H9 (cell line): ENCODE data around the gene MC1R. TPM values are rescaled to one million over a fixed set of nuclear protein-coding genes. Genes with fewer than 3 reads are reported as not detected.

Source experiments
- DNase-seq: peaks from one replicate; pipeline ENCODE4 v3.0.0-alpha.2; 2017
- H2AFZ ChIP-seq: one replicate; pipeline ENCODE4 v1.6.1; 2013; ENCODE audit warnings: mild to moderate bottlenecking, low read length, control low read depth, moderate library complexity
- H2AK5ac ChIP-seq: 2 replicates; pipeline ENCODE4 v1.6.1; 2013; ENCODE audit warnings: low read length, control low read depth, mixed read lengths; ENCODE audit not compliant: insufficient read length
- H2BK120ac ChIP-seq: one replicate; pipeline ENCODE4 v1.6.1; 2013; ENCODE audit warnings: low read depth, mild to moderate bottlenecking, low read length, control low read depth, inconsistent platforms; ENCODE audit not compliant: poor library complexity, severe bottlenecking
- H2BK12ac ChIP-seq: 2 replicates; pipeline ENCODE4 v1.6.1; 2013; ENCODE audit warnings: low read length, control low read depth, mixed read lengths, low read depth; ENCODE audit not compliant: insufficient read length
- H2BK15ac ChIP-seq: 2 replicates; pipeline ENCODE4 v1.6.1; 2013; ENCODE audit warnings: low read depth, low read length, control low read depth
- H2BK20ac ChIP-seq: one replicate; pipeline ENCODE4 v1.6.1; 2013; ENCODE audit warnings: low read depth, mild to moderate bottlenecking, low read length, control low read depth, inconsistent platforms; ENCODE audit not compliant: poor library complexity, severe bottlenecking
- H2BK5ac ChIP-seq: 2 replicates; pipeline ENCODE4 v1.6.1; 2013; ENCODE audit warnings: low read length, control low read depth, mixed read lengths; ENCODE audit not compliant: insufficient read length
- H3K14ac ChIP-seq: 2 replicates; pipeline ENCODE4 v1.6.1; 2013; ENCODE audit warnings: low read length, control low read depth; ENCODE audit not compliant: insufficient read depth
- H3K18ac ChIP-seq: 2 replicates; pipeline ENCODE4 v1.6.1; 2013; ENCODE audit warnings: low read depth, mild to moderate bottlenecking, mixed read lengths, low read length, control low read depth; ENCODE audit not compliant: insufficient read length
- H3K23ac ChIP-seq: 2 replicates; pipeline ENCODE4 v1.6.1; 2013; ENCODE audit warnings: low read length, control low read depth, mixed read lengths, low read depth; ENCODE audit not compliant: insufficient read length
- H3K23me2 ChIP-seq: 2 replicates; pipeline ENCODE4 v1.6.1; 2013; ENCODE audit warnings: low read depth, mild to moderate bottlenecking, mixed read lengths, low read length, control low read depth; ENCODE audit not compliant: insufficient read length, poor library complexity, severe bottlenecking
- H3K27ac ChIP-seq: 2 replicates; pipeline ENCODE4 v1.5.1; 2013; ENCODE audit warnings: low read length, control low read depth, mixed read lengths, low read depth; ENCODE audit not compliant: insufficient read length
- H3K27me3 ChIP-seq: 2 replicates; pipeline ENCODE4 v1.6.1; 2013; ENCODE audit warnings: low read length, control low read depth, inconsistent platforms; ENCODE audit not compliant: insufficient read depth
- H3K4ac ChIP-seq: 2 replicates; pipeline ENCODE4 v1.6.1; 2013; ENCODE audit warnings: low read depth, mild to moderate bottlenecking, control low read depth, inconsistent platforms, low read length, moderate library complexity
- H3K4me1 ChIP-seq: 2 replicates; pipeline ENCODE4 v1.6.1; 2013; ENCODE audit warnings: low read length, control low read depth, inconsistent platforms; ENCODE audit not compliant: insufficient read depth
- H3K4me2 ChIP-seq: 2 replicates; pipeline ENCODE4 v1.6.1; 2013; ENCODE audit warnings: low read length, control low read depth, mixed read lengths; ENCODE audit not compliant: insufficient read length, insufficient read depth
- H3K56ac ChIP-seq: 2 replicates; pipeline ENCODE4 v1.6.1; 2013; ENCODE audit warnings: low read depth, mild to moderate bottlenecking, mixed read lengths, low read length, control low read depth; ENCODE audit not compliant: insufficient read length
- H3K79me1 ChIP-seq: 2 replicates; pipeline ENCODE4 v1.6.1; 2013; ENCODE audit warnings: low read depth, mild to moderate bottlenecking, moderate library complexity, low read length, control low read depth, inconsistent platforms; ENCODE audit not compliant: insufficient read depth, poor library complexity, severe bottlenecking
- H3K79me2 ChIP-seq: 2 replicates; pipeline ENCODE4 v1.6.1; 2013; ENCODE audit warnings: low read length, control low read depth, inconsistent platforms; ENCODE audit not compliant: insufficient read depth
- H3K9ac ChIP-seq: 2 replicates; pipeline ENCODE4 v1.6.1; 2013; ENCODE audit warnings: low read length, control low read depth, mixed read lengths; ENCODE audit not compliant: insufficient read length; ENCODE audit errors: extremely low read depth
- H3K9me3 ChIP-seq: one replicate; pipeline ENCODE4 v1.6.1; 2013; ENCODE audit warnings: low read depth, low read length, inconsistent platforms; ENCODE audit not compliant: control insufficient read depth
- H3T11ph ChIP-seq: one replicate; pipeline ENCODE4 v1.6.1; 2013; ENCODE audit warnings: mild to moderate bottlenecking, low read length, control low read depth, inconsistent platforms
- H4K20me1 ChIP-seq: one replicate; pipeline ENCODE4 v1.6.1; 2013; ENCODE audit not compliant: control insufficient read depth, insufficient read length, insufficient read depth
- H4K5ac ChIP-seq: 2 replicates; pipeline ENCODE4 v1.6.1; 2013; ENCODE audit warnings: low read depth, mild to moderate bottlenecking, mixed read lengths, low read length, control low read depth; ENCODE audit not compliant: insufficient read length
- H4K8ac ChIP-seq: replicated peaks from 2 replicates; pipeline ENCODE4 v1.6.1; 2013; ENCODE audit warnings: low read length, control low read depth, mixed read lengths, low read depth; ENCODE audit not compliant: insufficient read length
- H4K91ac ChIP-seq: 2 replicates; pipeline ENCODE4 v1.6.1; 2013; ENCODE audit warnings: low read depth, mild to moderate bottlenecking, moderate library complexity, mixed read lengths, low read length, control low read depth; ENCODE audit not compliant: insufficient read length
- H3K27ac Mint-ChIP-seq, 3 experiments: 2 replicates in 2 of 3; 3 replicates in 1 of 3; pipeline ENCODE4 v1.8.0; 2020 to 2021; ENCODE audit warnings: mixed read lengths in 3 of 3, mild to moderate bottlenecking in 1 of 3, moderate library complexity in 1 of 3
- H3K27me3 Mint-ChIP-seq: 2 replicates; pipeline ENCODE4 v1.8.0; 2021; ENCODE audit warnings: low read depth, mild to moderate bottlenecking, moderate library complexity, mixed read lengths
- H3K36me3 Mint-ChIP-seq, 3 experiments: 2 replicates in 2 of 3; 3 replicates in 1 of 3; pipeline ENCODE4 v1.8.0; 2020 to 2021; ENCODE audit warnings: low read depth in 3 of 3, mixed read lengths in 3 of 3; ENCODE audit not compliant: insufficient read depth in 1 of 3
- H3K4me1 Mint-ChIP-seq, 2 experiments: 2 replicates each; pipeline ENCODE4 v1.8.0; 2020; ENCODE audit warnings: mixed read lengths in 2 of 2
- H3K4me3 Mint-ChIP-seq, 2 experiments: 2 replicates in 1 of 2; 3 replicates in 1 of 2; pipeline ENCODE4 v1.8.0; 2020 to 2021; ENCODE audit warnings: mild to moderate bottlenecking in 2 of 2, mixed read lengths in 2 of 2, moderate library complexity in 1 of 2
- H3K9me3 Mint-ChIP-seq, 2 experiments: 2 replicates in 1 of 2; 3 replicates in 1 of 2; pipeline ENCODE4 v1.8.0; 2020; ENCODE audit warnings: mild to moderate bottlenecking in 2 of 2, mixed read lengths in 2 of 2, moderate library complexity in 1 of 2
- WGBS: extraction: QIAGEN DNeasy Blood & Tissue Kit; methylation state at CpG from one replicate; pipeline ENCODE4 v1.1.7; 2013; ENCODE audit warnings: missing lambda C conversion rate, low lambda C conversion rate, mixed read lengths; ENCODE audit not compliant: insufficient read length; ENCODE audit errors: extremely low coverage; 5-methylcytosine and 5-hydroxymethylcytosine counted together
- total RNA-seq: library from RNA; stranded (reverse); gene quantifications from 2 replicates; pipeline ENCODE4 v1.2.1, GENCODE V29; 2021
- TF ChIP-seq, protein P1 (sequence below): fragments of 200-600 bp; sonication (generic); conservative IDR thresholded peaks from 3 replicates; pipeline ENCODE4 v1.8.0; 2021; ENCODE audit warnings: antibody characterized with exemption, mild to moderate bottlenecking

MC1R gene
- total RNA-seq, 1 experiment from 2014 or later = 4.7 TPM

DNA sequence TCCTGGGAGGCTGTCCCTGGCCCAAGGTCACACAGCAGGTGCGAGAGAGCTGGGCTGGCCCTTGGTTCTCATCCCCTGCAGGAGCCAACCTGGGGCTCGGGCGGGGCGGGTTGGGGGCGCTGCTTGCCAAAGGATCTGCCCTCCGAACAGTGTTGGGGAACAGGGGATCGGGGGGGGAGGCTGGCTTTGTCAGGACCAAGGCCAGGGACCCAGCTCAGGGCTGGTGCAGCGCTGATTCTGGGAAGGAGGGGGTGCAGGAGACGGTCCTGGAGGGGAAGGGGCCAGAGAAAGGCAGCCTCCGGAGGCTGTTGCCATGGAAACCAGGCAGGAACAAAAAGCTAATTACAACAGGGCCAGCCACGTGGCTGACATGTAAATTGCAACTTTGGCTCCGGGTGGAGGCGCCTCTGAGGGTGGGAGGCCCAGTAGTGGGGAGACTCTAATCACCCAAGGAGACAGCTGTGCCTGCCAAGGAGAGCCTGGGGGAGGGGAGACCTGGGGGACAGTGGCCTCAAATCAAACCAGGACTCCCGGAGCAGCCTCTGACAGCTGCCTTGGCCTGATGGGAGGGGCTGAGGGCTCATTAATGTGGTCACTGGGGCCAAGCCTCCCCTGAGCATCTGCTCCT lies 5.7 kb downstream of the MC1R start:
- no peaks in the 10 kb centered on the region; a peak in 1 of 5 replicates for H3K9me3 Mint-ChIP-seq
- Histone ChIP-seq H2BK120ac (no peak overlapping the region), H2AK5ac (no peak overlapping the region), H3K9ac (no peak overlapping the region), H2BK12ac (no peak overlapping the region), H3K4me2 (peak overlapping the region; percentile 62), H4K91ac (no peak overlapping the region), H4K8ac (no peak overlapping the region), H2BK15ac (no peak overlapping the region), H3K23me2 (peaks cover 18% of the 10 kb centered on the region), H3K27ac (no peak overlapping the region), H4K5ac (no peak overlapping the region), H3K18ac (no peak overlapping the region), H3K79me2 (0 out of 2 replicates have a peak, but pooled peaks cover 2% of the 10 kb centered on the region), H3K56ac (no peak overlapping the region), H3K14ac (no peak overlapping the region), H3T11ph (no peak overlapping the region), H2AFZ (no peak overlapping the region), H2BK20ac (no peak overlapping the region), H2BK5ac (no peak overlapping the region), H3K4me1 (no peaks in the 10 kb centered on the region; the same call in 1 of the 2 replicates), H3K27me3 (no peaks in the 10 kb centered on the region), H3K23ac (no peak overlapping the region), H3K4ac (no peak overlapping the region), H4K20me1 (no peaks in the 10 kb centered on the region), H3K79me1 (peaks cover 3% of the 10 kb centered on the region), H3K9me3 (no peaks in the 10 kb centered on the region)
- TF ChIP-seq, protein P1, sequence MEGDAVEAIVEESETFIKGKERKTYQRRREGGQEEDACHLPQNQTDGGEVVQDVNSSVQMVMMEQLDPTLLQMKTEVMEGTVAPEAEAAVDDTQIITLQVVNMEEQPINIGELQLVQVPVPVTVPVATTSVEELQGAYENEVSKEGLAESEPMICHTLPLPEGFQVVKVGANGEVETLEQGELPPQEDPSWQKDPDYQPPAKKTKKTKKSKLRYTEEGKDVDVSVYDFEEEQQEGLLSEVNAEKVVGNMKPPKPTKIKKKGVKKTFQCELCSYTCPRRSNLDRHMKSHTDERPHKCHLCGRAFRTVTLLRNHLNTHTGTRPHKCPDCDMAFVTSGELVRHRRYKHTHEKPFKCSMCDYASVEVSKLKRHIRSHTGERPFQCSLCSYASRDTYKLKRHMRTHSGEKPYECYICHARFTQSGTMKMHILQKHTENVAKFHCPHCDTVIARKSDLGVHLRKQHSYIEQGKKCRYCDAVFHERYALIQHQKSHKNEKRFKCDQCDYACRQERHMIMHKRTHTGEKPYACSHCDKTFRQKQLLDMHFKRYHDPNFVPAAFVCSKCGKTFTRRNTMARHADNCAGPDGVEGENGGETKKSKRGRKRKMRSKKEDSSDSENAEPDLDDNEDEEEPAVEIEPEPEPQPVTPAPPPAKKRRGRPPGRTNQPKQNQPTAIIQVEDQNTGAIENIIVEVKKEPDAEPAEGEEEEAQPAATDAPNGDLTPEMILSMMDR = no peak
- peaks cover 17% of the 10 kb centered on the region for H3K27me3 Mint-ChIP-seq
- H3K36me3 Mint-ChIP-seq = peaks cover under 1 to 8% (median 5%) of the 10 kb centered on the region in 3 experiments; a peak in 5 of 7 replicates
- no CpG with 5 or more reads among the region's 14 CpGs for WGBS
- peak overlapping the region; percentile 67 to 80 for H3K4me3 Mint-ChIP-seq
- peak overlapping the region in 1 of 3 experiments; percentile 53; a peak in 1 of 7 replicates for H3K27ac Mint-ChIP-seq
- peak; percentile 85 for DNase-seq
- H3K4me1 Mint-ChIP-seq = peaks cover 24 to 35% of the 10 kb centered on the region in 2 experiments
